Measurements from ENCODE around the gene FAH.

DNA sequence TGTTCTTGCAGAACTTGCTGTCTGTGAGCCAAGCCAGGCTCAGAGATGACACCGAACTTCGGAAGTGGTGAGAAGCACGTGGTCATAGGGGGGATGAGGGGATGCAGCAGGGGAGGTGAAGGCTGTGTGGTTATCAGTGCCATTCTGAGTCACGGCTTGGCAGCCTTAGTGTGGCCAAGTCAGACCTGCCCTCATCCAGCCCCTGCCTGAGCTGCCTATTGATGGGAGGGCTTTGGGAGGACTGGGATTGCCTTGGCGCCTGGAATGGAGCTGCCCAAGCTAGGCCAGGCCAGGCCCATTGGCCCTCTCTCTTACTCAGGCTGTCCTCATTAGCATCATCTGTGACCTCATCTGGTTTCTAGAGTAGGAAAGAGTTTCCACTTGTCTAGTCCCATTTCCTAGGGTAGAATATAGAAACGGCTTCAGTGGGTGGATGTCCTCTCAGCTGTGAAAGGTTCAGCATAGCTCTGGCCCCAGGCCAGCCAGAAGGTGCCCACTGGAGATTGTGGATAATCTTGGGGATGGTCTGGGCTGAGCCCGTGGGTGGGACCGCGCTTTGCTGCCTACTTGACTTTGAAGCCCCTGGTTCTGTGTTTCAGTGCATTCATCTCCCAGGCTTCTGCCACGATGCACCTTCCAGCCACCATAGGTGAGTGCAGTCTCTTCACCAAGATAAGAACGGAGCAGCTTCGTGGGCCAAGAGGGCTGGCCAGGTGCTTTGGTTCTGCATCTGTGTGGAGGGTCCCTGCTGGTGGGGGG is 7.2 kb downstream of the FAH start:
- TF ChIP-seq, protein P1, sequence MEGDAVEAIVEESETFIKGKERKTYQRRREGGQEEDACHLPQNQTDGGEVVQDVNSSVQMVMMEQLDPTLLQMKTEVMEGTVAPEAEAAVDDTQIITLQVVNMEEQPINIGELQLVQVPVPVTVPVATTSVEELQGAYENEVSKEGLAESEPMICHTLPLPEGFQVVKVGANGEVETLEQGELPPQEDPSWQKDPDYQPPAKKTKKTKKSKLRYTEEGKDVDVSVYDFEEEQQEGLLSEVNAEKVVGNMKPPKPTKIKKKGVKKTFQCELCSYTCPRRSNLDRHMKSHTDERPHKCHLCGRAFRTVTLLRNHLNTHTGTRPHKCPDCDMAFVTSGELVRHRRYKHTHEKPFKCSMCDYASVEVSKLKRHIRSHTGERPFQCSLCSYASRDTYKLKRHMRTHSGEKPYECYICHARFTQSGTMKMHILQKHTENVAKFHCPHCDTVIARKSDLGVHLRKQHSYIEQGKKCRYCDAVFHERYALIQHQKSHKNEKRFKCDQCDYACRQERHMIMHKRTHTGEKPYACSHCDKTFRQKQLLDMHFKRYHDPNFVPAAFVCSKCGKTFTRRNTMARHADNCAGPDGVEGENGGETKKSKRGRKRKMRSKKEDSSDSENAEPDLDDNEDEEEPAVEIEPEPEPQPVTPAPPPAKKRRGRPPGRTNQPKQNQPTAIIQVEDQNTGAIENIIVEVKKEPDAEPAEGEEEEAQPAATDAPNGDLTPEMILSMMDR (IDR thresholded peaks at IDR 0.05): no peak
- no peak for TF ChIP-seq POLR2AphosphoS5 (IDR thresholded peaks at IDR 0.05; ENCODE audit: low read depth, low read length)
- TF ChIP-seq, protein P2, sequence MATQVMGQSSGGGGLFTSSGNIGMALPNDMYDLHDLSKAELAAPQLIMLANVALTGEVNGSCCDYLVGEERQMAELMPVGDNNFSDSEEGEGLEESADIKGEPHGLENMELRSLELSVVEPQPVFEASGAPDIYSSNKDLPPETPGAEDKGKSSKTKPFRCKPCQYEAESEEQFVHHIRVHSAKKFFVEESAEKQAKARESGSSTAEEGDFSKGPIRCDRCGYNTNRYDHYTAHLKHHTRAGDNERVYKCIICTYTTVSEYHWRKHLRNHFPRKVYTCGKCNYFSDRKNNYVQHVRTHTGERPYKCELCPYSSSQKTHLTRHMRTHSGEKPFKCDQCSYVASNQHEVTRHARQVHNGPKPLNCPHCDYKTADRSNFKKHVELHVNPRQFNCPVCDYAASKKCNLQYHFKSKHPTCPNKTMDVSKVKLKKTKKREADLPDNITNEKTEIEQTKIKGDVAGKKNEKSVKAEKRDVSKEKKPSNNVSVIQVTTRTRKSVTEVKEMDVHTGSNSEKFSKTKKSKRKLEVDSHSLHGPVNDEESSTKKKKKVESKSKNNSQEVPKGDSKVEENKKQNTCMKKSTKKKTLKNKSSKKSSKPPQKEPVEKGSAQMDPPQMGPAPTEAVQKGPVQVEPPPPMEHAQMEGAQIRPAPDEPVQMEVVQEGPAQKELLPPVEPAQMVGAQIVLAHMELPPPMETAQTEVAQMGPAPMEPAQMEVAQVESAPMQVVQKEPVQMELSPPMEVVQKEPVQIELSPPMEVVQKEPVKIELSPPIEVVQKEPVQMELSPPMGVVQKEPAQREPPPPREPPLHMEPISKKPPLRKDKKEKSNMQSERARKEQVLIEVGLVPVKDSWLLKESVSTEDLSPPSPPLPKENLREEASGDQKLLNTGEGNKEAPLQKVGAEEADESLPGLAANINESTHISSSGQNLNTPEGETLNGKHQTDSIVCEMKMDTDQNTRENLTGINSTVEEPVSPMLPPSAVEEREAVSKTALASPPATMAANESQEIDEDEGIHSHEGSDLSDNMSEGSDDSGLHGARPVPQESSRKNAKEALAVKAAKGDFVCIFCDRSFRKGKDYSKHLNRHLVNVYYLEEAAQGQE (IDR thresholded peaks at IDR 0.05; ENCODE audit: insufficient read depth in 1 of 2, low read depth in 2 of 2, low read length in 1 of 2): no peak
- TF ChIP-seq TCF7L2 (IDR thresholded peaks at IDR 0.05; ENCODE audit: low read depth, low read length): no peak
